ENCODE measurements around the gene KHDC4. TPM values are rescaled to one million over a fixed set of nuclear protein-coding genes. Genes with fewer than 3 reads are reported as not detected.

KHDC4 gene
- polyA plus RNA-seq, 1 of the 3 experiments (the other 2 are of a cell fraction): 43.1 TPM

DNA sequence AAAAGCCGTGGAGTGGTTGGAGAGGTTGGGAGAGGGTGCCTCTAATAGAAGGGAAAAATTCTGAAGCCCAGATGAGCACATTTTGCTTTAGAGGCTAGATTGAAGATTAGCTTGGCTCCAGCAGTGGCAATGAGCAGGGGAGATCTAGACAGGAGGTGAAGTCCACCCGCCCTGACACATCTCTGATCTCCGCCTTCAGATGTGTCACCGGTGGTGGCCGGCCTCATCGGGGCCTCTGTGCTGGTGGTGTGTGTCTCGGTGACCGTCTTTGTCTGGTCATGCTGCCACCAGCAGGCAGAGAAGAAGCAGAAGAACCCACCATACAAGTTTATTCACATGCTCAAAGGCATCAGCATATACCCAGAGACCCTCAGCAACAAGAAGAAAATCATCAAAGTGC, 66.4 kb downstream of the KHDC4 start (continued):
- TF ChIP-seq REST (IDR thresholded peaks at IDR 0.05; ENCODE audit: low read depth, low read length): no peak
- no peak for TF ChIP-seq TCF12 (IDR thresholded peaks at IDR 0.05)
- no peak for TF ChIP-seq TAF1 (IDR thresholded peaks at IDR 0.05; ENCODE audit: borderline replicate concordance, low read depth, low read length)
- no peak for TF ChIP-seq EZH2phosphoT487 (IDR thresholded peaks at IDR 0.05; ENCODE audit: borderline replicate concordance, low read depth)
- no peak for TF ChIP-seq JUND (IDR thresholded peaks at IDR 0.05)
- TF ChIP-seq RFX5 (IDR thresholded peaks at IDR 0.05; ENCODE audit: low read length): no peak

DNA sequence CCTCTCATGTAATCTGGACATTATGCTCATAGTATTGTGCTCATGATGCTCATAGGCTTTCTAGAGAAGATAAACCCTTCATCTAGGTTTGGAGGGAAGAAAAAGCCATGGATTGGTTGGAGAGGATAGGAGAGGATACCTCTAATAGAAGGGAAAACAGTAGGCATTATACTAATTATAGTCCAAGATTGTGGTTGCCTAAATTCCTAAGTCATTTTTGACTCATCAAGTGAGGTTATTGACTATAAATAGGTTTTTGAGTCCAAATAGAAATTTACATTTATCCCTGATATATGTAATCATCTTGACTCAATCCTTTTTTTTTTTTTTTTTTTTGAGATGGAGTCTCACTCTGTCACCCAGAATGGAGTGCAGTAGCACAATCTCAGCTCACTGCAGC, 69.8 kb downstream of the KHDC4 start:
- Histone ChIP-seq H3K9ac (no peak overlapping the region), H3F3A (replicated peaks; ENCODE audit: insufficient read depth) (peaks cover 15% of the 10 kb centered on the region), H3K4me3 (ENCODE audit: low read depth in 2 of 2, low read length in 1 of 2) (no peak overlapping the region), H3K79me2 (ENCODE audit: insufficient read depth) (peaks cover 66% of the 10 kb centered on the region), H2AFZ (ENCODE audit: low read depth) (no peak overlapping the region), H3K27ac (ENCODE audit: low read depth in 2 of 2, low read length in 1 of 2) (no peak overlapping the region), H3K9me3 (no peaks in the 10 kb centered on the region), H3K4me1 (ENCODE audit: control insufficient read depth in 1 of 2, insufficient read depth in 2 of 2, low read depth in 1 of 2, low read length in 1 of 2) (peaks cover 9 to 10% of the 10 kb centered on the region in 2 experiments; a peak in 3 of 4 replicates), H3K27me3 (ENCODE audit: insufficient read depth) (no peaks in the 10 kb centered on the region), H3K36me3 (replicated peaks in 1 of 2; ENCODE audit: control insufficient read depth in 1 of 2, insufficient read depth in 2 of 2, low read length in 1 of 2) (peaks cover 4 to 9% of the 10 kb centered on the region in 2 experiments), H3K9me2 (no peaks in the 10 kb centered on the region), H4K20me1 (ENCODE audit: insufficient read depth) (no peaks in the 10 kb centered on the region), H3K4me2 (no peak overlapping the region)
- no peak for TF ChIP-seq NRF1 (IDR thresholded peaks at IDR 0.05; ENCODE audit: low read depth, low read length)
- no peak for TF ChIP-seq RAD21 (IDR thresholded peaks at IDR 0.05; ENCODE audit: low read length)
- no peak for TF ChIP-seq MAX (IDR thresholded peaks at IDR 0.05; ENCODE audit: low read depth)
- TF ChIP-seq, protein P1, sequence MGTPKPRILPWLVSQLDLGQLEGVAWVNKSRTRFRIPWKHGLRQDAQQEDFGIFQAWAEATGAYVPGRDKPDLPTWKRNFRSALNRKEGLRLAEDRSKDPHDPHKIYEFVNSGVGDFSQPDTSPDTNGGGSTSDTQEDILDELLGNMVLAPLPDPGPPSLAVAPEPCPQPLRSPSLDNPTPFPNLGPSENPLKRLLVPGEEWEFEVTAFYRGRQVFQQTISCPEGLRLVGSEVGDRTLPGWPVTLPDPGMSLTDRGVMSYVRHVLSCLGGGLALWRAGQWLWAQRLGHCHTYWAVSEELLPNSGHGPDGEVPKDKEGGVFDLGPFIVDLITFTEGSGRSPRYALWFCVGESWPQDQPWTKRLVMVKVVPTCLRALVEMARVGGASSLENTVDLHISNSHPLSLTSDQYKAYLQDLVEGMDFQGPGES (IDR thresholded peaks at IDR 0.05; ENCODE audit: low read depth, low read length): no peak
- TF ChIP-seq, protein P2, sequence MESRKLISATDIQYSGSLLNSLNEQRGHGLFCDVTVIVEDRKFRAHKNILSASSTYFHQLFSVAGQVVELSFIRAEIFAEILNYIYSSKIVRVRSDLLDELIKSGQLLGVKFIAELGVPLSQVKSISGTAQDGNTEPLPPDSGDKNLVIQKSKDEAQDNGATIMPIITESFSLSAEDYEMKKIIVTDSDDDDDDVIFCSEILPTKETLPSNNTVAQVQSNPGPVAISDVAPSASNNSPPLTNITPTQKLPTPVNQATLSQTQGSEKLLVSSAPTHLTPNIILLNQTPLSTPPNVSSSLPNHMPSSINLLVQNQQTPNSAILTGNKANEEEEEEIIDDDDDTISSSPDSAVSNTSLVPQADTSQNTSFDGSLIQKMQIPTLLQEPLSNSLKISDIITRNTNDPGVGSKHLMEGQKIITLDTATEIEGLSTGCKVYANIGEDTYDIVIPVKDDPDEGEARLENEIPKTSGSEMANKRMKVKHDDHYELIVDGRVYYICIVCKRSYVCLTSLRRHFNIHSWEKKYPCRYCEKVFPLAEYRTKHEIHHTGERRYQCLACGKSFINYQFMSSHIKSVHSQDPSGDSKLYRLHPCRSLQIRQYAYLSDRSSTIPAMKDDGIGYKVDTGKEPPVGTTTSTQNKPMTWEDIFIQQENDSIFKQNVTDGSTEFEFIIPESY (IDR thresholded peaks at IDR 0.05; ENCODE audit: borderline replicate concordance, low read depth): no peak
- no peak for TF ChIP-seq EZH2phosphoT487 (IDR thresholded peaks at IDR 0.05; ENCODE audit: borderline replicate concordance, low read depth)
- no peak for TF ChIP-seq FOXM1 (IDR thresholded peaks at IDR 0.05; ENCODE audit: low read depth)
- TF ChIP-seq MXI1 (IDR thresholded peaks at IDR 0.05; ENCODE audit: low read depth, low read length): no peak
- DNase-seq: no peak
- CTCF ChIA-PET: no interaction called here
- POLR2A ChIA-PET: no interaction called here

Small RNAs within 50 kb of the gene (small RNA-seq; reads per million reads assigned to genes)
- gene MIR6738 (0 to 0.40 (median 0) reads per million in 7 experiments), gene RF00015 (0 reads per million in 7 experiments), gene SCARNA4 (0 reads per million in 7 experiments), gene SNORA80E (6.0 to 208 (median 24.6) reads per million in 7 experiments)

Other genes starting within 250 kb of the KHDC4 start
- 45.0 and 85.3 TPM in 2 replicates for gene YY1AP1, start 245.6 kb downstream of the KHDC4 start, polyA plus RNA-seq (2012; rRNA removed)
- gene DAP3, start 245.3 kb downstream of the KHDC4 start, polyA plus RNA-seq (2012; rRNA removed): 115 and 136 TPM in 2 replicates
- gene GON4L, start 77.2 kb downstream of the KHDC4 start, polyA plus RNA-seq (2012; rRNA removed): 16.5 and 24.6 TPM in 2 replicates
- gene SYT11, start 74.8 kb downstream of the KHDC4 start, polyA plus RNA-seq (2012; rRNA removed): 26.7 and 37.0 TPM in 2 replicates
- gene RIT1, start 23.1 kb downstream of the KHDC4 start, polyA plus RNA-seq (2012; rRNA removed): 28.8 and 35.3 TPM in 2 replicates
- gene RXFP4, start 7.2 kb upstream of the KHDC4 start, polyA plus RNA-seq (2012; rRNA removed): not detected in 2 replicates
- 32.4 and 50.8 TPM in 2 replicates for gene ARHGEF2, start 44.1 kb upstream of the KHDC4 start, polyA plus RNA-seq (2012; rRNA removed)
- 1,136 and 1,763 TPM in 2 replicates for gene SSR2, start 86.5 kb upstream of the KHDC4 start, polyA plus RNA-seq (2012; rRNA removed)
- 37.0 and 45.6 TPM in 2 replicates for gene UBQLN4, start 119.4 kb upstream of the KHDC4 start, polyA plus RNA-seq (2012; rRNA removed)
- 184 and 230 TPM in 2 replicates for gene LAMTOR2, start 120.4 kb upstream of the KHDC4 start, polyA plus RNA-seq (2012; rRNA removed)
- gene RAB25, start 126.7 kb upstream of the KHDC4 start, polyA plus RNA-seq (2012; rRNA removed): not detected in 2 replicates
- gene MEX3A, start 148.1 kb upstream of the KHDC4 start, polyA plus RNA-seq (2012; rRNA removed): 15.1 and 16.2 TPM in 2 replicates
- gene LMNA, start 180.3 kb upstream of the KHDC4 start, polyA plus RNA-seq (2012; rRNA removed): 726 and 983 TPM in 2 replicates
- 1.3 and 2.3 TPM in 2 replicates for gene SEMA4A, start 219.2 kb upstream of the KHDC4 start, polyA plus RNA-seq (2012; rRNA removed)